Left kidney (tissue), 2 donors: ENCODE data around the gene FBXL17. TPM values are rescaled to one million over a fixed set of nuclear protein-coding genes. Genes with fewer than 3 reads are reported as not detected.

Experiments
- DNase-seq: peaks from one replicate; pipeline ENCODE4 v3.0.0-alpha.2; 2013
- polyA plus RNA-seq: library from polyadenylated mRNA; unstranded; fragments of 120-200 nt; gene quantifications from one replicate; pipeline ENCODE4 v1.2.1, GENCODE V29; 2013; ENCODE audit not compliant: insufficient read length

FBXL17 gene
- polyA plus RNA-seq, 1 donor = 32.5 TPM

DNA sequence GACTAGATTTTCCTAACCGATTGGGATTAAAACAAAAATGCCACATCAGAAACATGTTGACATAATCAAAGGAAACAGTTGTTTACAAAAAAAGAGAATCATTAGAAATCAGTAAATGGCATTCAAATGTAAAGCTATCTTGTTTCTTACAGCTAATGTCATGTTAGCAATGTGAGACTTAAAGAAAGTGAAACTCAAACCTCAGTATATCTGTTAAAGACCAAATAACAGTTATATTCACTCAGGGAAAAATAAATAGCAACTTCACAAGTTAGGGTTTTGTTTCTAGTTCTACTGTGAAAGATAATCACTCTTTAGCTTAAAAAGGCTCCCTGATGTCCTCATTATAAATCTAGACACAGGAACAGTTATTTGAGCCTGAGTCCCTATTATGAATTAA, 521.9 kb downstream of the FBXL17 start:
- DNase-seq = no peak

DNA sequence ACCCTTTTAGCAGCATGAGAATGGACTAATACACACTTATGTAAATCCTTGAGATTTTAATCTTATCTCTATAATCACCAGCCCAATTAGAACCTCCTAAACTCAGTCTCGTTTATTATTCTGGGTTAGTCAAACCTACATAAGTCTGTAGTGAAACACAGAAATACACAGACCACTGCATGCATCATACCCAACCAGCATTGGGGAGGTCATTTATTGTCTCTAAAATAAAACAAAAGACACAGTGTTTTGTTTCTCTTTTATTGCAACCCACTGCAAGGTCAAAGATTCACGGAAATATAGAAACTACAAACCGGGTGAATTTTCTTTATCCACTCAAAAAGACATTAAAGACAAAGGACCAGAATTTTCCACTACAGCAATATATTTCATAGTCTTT, 523.1 kb downstream of the FBXL17 start:
- no peak for DNase-seq

DNA sequence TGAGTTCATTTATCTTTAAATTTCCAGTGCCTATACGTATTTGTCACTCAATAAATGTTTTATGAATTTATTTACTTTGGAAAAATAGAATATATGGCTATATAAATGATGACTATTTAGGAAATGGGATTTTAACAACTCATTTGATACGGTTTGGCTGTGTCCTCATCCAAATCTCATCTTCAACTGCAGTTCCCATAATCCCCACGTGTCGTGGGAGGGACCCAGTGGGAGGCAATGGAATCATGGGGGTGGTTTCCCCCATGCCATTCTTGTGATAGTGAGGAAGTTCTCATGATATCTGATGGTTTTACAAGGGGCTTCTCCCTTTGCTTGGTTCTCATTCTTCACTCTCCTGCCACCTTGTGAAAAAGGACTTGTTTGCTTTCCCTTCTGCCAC, 523.6 kb downstream of the FBXL17 start:
- no peak for DNase-seq

DNA sequence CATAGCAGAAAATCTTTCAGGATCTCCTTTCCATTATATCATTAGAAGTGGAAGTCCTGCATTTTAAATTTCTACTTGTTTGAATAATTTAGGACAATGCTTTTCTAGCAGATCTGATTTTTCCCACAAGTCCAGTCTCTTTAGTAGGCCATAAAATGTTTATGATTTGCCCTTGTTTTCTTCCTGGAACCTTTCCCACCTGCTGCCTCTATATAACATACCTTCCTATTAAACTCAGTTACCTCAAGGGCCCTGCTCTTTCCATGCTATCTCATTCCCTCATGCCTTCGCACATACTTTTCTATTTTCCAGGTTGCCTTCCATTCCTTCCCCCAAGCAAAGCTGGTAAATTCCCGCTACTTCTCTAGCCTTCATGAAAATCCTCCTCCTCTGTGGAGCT, 524.1 kb downstream of the FBXL17 start:
- no peak for DNase-seq

DNA sequence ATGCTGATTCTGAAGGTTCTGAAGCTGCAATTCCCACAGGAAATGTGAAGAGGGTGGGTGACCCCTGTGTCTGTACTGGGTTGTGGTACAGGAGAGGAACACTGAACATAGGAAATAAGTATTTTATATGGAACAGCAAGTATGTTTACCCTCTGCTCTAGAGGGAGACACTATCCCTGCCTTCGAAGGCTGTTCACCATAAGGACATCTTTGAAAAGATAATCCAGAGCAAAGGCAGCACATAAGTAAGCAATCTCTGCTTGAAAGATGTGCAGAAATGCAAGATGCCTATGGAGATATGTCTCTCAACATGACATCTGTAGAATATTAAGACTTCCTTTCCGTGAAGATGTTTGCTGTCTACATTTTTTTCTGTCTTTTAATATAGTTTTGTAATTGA, 526.7 kb downstream of the FBXL17 start:
- DNase-seq = no peak

DNA sequence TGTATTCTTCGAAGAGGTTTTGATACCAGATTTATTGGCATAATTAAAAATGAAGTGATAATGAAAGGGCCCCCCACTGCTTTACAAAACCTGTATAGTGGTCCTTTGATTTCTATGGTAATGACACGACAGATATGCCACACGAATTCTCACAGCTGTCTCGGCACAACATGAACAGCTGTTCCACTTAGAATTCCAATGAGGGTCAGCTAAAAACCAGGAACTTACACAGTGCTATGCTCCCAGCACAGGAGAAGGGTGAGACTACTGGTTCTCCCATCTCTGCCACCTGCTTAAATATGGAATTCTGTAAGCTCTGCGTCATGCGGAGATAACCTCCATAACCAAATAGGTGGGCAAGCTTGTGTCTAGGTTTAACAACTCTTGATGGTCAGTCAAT, 528.2 kb downstream of the FBXL17 start:
- no peak for DNase-seq

DNA sequence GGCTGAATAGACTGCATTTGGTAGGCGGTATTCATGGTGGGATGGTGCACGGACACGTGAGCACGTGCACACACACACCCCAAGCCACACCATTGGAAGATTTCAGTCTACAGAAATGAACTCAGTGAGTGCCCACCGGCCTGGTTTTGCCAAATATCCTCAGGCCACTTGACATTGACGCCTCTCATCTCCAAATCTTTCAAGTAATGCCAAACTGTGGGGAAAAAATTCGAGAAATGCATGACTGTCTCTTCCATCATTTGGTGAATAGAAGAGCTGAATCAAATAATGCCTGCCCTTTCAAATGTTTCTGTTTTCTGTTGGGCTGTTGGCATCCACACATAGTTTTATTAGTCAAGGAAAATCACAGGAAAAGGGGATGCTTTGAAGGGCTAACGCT, 528.9 kb downstream of the FBXL17 start:
- DNase-seq = no peak

DNA sequence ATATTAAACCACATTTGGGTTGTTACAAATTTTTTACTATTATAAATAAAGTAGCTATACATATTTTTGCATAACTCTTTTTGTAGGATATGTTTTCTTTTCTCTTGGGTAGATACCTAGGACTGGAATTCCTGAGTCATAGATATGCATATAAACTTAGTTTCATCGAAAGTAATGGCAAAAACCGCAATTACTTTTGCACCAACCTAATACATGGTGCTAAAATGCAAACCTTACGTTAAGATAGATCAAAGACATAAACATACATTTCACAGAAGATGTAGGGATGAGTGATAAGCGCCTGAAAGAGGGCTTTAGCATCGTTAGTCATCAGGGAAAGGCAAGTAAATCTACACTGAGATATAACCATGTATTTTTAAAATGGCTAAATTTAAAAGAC, 532.8 kb downstream of the FBXL17 start:
- no peak for DNase-seq

DNA sequence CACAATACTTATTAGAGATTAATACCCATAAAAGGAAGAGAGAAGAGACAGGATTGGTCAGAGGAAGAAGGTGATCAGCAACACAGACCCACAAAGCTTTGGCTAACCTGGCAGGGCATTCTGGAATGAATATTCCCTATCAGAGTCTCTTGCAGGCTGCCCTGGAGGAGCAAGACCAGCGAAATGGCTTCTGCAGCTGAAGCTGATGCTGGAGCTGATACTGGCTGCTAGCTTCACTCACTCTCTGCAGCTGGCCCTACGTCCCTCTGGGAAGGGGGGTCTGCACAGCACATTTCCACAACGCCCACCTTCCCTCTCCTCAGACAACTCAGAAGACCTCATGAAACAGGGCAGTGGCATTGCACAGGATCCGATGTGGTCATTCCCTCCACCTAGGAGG, 541.3 kb downstream of the FBXL17 start:
- no peak for DNase-seq

DNA sequence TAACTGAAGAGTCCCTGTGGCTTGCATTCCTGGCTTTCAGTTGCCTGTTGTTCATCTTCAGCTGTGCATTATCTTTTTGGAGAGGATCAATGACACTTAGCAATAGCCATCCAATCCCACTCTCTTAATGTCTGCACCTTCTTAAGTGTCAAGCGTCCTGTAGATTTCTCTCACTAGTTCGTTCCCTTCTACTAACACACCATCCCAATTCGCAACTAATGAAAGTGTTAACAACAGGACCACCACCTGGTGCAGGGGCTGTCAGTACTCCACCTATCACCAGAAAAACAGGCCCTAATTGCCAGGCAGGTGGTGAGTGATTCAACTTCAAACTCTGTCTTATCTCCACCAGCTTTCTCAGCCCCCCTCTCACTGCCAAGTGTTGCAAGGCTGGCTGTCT, 541.7 kb downstream of the FBXL17 start:
- no peak for DNase-seq

DNA sequence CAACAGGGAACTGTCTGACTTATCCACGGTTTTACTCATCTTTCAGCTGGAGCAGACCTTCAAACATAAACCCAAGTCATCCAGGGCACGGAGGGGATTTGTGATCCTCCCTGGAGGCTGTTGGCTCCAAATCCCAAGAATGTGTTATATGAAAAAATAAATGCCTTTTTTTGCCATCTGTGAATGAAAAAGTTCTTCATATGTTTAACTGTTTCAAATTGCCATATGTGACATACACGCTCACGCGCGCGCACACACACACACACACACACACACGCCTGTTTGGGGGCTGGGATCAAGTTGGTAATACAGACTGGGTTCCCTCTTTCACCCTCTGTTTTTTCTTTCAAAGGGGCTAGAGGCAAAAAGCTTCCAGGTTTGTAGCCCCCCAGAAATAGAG, 546.8 kb downstream of the FBXL17 start:
- no peak for DNase-seq

DNA sequence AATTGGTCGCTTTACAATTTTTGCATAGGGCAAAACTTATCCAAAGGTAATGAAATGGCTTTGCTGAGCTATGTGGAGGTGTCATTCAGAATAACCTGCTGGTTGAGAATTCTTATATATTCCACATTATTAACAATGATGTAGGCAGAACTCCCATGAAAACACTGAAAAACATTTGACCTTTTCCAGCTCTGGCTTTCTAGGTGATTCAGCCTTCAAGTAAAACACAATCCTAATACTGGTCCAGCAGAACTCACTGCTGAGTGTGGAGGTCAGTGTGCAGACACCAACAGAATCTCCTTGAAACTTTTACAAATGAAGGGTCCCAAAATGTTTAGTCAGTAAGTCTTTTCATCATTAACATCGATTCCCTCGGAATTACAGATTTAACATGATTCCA, 549.2 kb downstream of the FBXL17 start:
- DNase-seq = no peak

DNA sequence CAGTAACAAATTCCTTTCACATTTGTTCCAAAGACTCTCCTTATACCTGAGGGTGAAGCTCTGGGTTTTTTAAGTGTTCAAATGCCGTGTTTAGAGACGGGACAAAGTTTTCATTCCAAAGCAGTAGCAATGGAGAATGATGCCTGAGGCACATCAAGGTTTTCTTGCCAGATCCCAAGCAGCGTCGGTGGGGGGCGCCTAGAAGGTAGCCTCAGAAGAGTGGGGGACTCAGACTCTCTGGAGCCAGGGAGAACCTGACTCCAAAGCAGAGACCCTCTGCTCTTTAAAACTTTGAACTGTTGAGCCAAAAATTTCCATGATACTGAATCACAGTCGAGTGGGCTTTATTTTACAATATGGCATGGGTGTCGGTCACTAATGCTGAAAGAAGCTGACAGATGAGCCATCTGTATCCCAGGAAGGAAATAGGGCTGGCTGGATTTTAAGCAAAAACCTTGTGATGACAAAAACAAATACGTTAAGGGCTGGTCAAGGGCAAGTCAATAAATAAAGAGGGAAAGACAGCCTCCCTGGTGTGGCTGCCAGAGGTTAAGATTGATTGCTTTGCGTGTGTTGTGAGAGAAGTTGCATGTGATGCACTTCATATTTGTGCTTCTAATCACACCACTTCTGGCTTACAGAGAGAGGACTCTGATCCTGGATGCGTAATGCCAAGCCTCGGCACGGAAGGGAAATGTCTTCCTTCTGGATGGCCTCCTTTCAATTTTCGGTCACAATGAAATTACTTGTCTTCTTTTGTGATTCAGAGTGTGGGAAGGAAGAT, 550.1 kb downstream of the FBXL17 start:
- no peak for DNase-seq

DNA sequence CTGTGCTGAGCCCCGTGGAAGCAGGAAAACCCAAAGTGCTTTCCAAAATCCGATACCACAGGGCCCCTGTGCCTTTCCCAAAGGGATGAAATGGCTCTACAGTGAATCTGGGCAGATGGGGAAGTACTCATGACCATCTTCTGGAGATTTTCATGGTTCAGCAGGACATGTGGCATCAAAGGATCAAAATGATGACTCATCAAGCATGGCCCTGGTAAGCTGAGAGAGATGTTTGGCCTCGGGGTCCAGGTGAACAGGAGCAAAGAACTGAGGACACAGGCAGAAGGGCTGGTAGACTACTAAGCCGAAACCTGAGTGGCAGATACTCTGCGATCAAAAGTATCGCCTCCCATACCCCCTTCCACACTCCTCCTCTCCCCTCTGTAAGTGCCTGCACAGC, 551.1 kb downstream of the FBXL17 start:
- DNase-seq = no peak

DNA sequence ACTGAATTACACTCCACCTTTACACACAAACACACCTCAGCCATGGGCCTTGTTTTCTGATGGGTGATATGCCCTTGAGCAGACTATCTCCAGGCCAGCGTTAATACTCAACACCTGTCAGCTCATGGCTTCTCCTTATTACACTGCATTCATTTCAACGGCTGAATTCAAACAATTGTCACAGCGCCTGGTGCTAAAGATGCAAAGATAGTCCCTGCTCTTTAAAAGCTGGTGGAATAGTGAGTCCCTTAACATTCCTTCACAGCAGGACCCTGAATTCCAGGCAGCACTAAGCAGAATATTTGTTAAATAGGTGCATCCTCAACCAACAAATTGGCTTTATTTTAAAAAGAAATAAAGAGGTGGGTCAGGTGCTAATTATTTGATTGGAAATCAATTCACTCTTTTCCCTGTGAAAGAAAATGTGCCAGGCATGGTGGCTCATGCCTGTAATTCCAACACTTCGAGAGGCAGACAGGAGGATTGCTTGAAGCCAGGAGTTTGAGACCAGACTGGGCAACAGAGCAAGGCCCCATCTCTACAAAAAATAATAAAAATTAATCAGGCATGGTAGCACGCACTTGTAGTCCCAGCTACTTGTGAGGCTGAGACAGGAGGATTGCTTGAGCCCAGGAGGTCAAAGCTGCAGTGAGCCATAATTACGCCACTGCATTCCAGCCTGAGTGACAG, 555.4 kb downstream of the FBXL17 start:
- no peak for DNase-seq

DNA sequence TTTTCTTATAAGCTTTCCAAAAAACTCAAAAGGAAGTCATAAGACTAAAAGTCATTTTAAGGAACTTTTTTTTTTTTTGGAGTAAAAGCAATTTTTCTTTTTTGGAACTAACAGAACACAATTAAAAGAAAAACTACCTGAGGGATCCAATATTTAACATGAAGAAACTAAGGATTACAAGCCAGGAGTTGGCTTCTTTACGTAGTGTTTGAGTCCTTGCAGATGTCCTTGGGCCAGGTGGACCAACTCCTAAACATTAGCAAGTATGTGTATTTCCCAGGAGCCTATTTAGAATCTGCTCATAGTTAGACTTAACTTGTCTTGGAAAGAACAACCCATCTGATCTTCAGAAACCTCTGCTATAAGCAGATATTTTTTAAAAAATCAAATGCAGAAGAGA, 557.1 kb downstream of the FBXL17 start:
- DNase-seq = no peak

DNA sequence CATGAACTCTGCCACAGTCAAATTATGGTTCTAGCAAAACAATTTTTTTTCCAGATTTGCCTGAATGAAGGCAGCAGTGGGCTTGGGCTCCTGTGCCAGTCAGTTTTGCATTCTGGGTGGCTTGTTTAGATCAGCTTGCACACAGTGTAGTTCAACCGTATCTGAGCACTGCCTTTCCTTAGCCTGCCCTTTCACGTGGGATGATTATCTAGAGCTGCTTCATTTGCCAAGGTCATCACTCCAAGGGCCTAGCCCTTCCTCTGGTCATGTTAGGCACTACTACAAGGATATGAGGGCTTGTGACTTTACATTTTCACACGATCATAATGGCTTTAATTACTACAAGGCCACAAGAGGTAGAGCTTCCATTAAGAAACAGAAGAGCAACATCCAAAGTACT, 560.6 kb downstream of the FBXL17 start:
- DNase-seq = no peak

DNA sequence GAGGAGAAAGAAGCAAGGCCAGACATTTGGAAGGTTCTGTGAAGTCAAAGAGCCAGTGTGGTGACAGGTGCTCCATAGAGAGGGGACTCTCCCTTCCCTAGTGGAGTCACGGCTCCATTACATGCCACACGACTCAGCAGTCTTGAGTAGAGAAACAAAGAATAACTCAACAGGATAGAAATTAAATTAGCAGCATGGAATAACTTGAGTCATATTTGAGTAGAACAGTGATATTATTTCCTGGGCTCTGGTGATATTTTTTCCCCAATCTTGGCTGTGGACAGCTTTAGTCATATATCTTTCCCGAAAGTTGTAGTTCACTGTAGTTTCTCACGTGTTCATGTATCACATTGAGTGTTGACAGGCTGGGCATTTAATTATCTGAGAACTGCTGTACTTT, 561.5 kb downstream of the FBXL17 start:
- no peak for DNase-seq

DNA sequence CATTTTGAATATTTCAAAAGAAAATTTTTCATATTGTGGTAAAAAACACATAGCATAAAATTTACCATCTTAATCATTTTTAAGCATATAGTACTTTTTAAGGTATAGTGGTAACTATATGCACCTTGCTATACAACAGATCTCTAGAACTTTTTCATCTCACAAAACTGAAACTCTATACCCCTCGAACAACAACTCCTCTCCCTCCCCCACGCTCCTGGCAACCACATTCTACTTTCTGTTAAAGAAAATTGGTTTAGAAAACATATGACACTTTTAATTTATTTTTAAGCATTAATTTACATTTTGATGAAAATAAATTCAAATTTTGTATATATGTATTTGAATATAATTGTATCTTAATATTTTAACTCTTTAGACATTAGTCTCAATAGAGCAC, 563.9 kb downstream of the FBXL17 start:
- no peak for DNase-seq

DNA sequence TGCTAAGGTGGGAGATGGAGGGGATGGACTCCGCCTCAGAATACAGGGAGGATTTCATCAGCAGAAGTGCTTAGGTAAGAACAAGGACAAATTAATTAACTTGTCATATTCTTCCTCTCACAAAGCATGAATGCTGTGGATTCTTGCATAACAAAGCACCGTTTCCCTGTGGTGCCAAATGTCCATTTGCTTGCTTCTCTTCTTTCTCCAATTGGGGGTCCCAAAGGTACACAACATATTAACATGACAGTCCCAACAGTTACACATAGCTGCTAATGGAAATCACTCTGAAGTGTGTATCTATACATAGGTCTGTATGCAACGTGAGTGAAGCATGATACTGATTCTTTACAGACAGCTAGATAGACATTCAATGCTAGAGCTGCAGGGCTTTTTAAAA, 564.5 kb downstream of the FBXL17 start:
- DNase-seq = no peak

DNA sequence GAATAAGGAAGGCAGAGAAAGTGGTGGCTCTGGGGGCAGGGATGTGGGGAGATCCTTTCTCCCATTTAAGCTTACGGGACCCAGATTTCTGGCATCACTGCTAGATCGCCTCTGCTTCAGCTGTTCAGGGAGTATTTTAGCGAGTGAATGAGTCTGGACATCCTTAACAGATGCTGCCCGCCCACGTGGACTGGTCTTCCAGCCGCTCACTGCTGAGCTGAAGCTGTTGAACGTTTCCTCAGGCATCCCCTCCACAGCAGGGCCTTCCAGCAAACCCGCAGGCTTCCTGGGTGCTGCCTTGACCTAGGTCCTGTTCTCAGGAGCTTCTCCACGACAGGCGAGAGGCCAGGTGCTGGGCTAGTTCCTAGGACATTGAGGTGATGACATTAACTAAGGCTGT, 566.8 kb downstream of the FBXL17 start:
- DNase-seq = no peak

DNA sequence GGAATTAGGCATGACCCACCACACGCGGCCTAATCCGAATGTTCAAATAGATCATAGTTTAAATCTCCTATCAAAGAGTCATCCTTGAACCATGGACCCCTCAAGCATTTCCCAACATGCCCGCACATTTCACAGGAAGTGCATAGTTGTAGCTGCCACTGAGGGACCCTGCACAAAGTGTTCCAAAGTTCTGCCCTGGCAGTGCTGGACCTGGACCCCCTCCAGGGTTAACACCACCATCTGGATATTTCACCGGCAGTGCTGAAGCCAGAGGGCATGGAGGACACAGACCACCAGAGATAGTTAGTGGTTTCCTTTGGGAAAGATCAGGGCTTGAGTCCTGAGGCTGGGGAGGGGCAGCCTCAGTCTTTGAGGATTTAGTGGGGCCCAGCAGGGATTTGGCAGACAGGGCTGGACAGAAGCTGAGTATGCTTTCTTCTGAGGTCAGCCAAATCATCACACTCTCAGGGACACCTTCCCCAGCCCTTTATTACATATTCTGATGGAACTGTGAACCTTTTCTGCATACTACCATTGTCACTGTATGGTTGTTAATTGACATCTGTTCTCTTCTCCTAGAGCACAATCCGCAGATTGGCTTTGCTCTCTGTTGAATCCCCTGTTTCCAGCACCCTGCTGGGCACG, 567.6 kb downstream of the FBXL17 start:
- DNase-seq = no peak

DNA sequence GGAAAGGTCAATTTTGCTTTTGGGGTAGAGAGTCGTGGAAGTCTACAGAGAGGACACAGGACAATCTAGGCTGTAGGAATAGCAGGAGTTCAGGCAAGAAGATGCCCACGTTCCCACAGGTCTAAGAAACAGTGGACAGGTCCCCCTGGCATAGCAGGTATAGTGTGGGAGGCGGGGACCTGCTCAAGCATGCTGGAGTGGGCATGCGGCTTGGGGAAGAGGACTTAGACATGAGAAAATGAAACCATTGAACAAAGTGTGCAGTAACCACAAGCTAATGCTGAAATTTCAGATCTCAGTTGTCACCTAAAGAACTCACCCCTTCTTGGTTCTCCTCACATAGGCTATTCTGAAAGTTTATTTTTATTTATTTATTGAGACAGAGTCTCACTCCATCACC, 568.3 kb downstream of the FBXL17 start:
- DNase-seq = no peak
